AG04450 (cell line): ENCODE results near the gene RHEX. TPM values are rescaled to one million over a fixed set of nuclear protein-coding genes. Genes with fewer than 3 reads are reported as not detected.

ENCODE experiments used
- CTCF ChIA-PET: fragments of 300-600, 350-600 bp; formaldehyde crosslinking; extraction: SDS; loops from one replicate; lab custom pipeline; 2022; ENCODE audit warnings: antibody characterized with exemption, inconsistent platforms; lab: Charles Lee
- POLR2A ChIA-PET: fragments of 350-600 bp; formaldehyde crosslinking; extraction: SDS; loops from one replicate; lab custom pipeline; 2021; ENCODE audit warnings: antibody characterized with exemption, inconsistent platforms; lab: Yijun Ruan, JAX
- DNase-seq: peaks from one replicate; pipeline ENCODE4 v3.0.0-alpha.2; 2011; ENCODE audit warnings: low read depth, low spot score
- H3K27ac ChIP-seq: one replicate; pipeline ENCODE4 v1.5.1; 2012; ENCODE audit warnings: low read depth, low read length, control low read depth
- H3K27me3 ChIP-seq: one replicate; pipeline ENCODE4 v1.6.0; 2012; ENCODE audit warnings: low read length; ENCODE audit not compliant: control insufficient read depth, insufficient read depth
- H3K4me3 ChIP-seq: 2 replicates; pipeline ENCODE4 v1.5.1; 2011; ENCODE audit warnings: mild to moderate bottlenecking, low read depth, low read length, control low read depth
- H3K9me3 ChIP-seq: 2 replicates; pipeline ENCODE4 v1.5.1; 2012; ENCODE audit warnings: low read length; ENCODE audit not compliant: control insufficient read depth, insufficient read depth
- CTCF ChIP-seq: IDR thresholded peaks from 2 replicates; pipeline ENCODE4 v1.5.1; 2011; ENCODE audit warnings: low read depth, low read length, control low read depth, inconsistent platforms
- polyA plus RNA-seq: library from polyadenylated mRNA; depleted of rRNA; stranded (reverse); fragments of >200 nt; gene quantifications from 2 replicates; pipeline ENCODE4 v1.2.3, GENCODE V29; 2011

The RHEX gene
- polyA plus RNA-seq, 1 experiment: not detected

GRCh38 chr1:206133751-206134415, 80.9 kb downstream of the RHEX start:
- Histone ChIP-seq H3K27me3 (peaks cover 42% of the 10 kb centered on the region), H3K27ac (no peak overlapping the region), H3K9me3 (no peaks in the 10 kb centered on the region; the same call in 1 of the 2 replicates), H3K4me3 (no peak overlapping the region)
- POLR2A ChIA-PET: no interaction called here
- CTCF ChIA-PET: no interaction called here
- no peak for TF ChIP-seq CTCF
- no peak for DNase-seq

GRCh38 chr1:206135248-206135647, 82.3 kb downstream of the RHEX start:
- CTCF ChIA-PET: no interaction called here
- H3K27me3 ChIP-seq: peaks cover 40% of the 10 kb centered on the region
- TF ChIP-seq CTCF: no peak
- H3K4me3 ChIP-seq: no peak overlapping the region
- no peak for DNase-seq
- no peaks in the 10 kb centered on the region; the same call in 1 of the 2 replicates for H3K9me3 ChIP-seq
- POLR2A ChIA-PET: no interaction called here
- no peak overlapping the region for H3K27ac ChIP-seq

- no peaks in the 10 kb centered on the region; the same call in 1 of the 2 replicates for H3K9me3 ChIP-seq
- ChIA-PET CTCF (interaction anchor here (1.5 kb wide), 1 partner anchor 31 kb away, joined by 3 read pairs; no protein-coding TSS in a partner anchor), POLR2A (no interaction called here)
- DNase-seq: no peak
- TF ChIP-seq CTCF: no peak
- H3K27ac ChIP-seq: no peak overlapping the region
- H3K27me3 ChIP-seq: peaks cover 41% of the 10 kb centered on the region
- no peak overlapping the region for H3K4me3 ChIP-seq
Observed at GRCh38 chr1:206136241-206136640, 83.3 kb downstream of the RHEX start.

- POLR2A ChIA-PET: interaction anchor here (0.5 kb wide), 1 partner anchor 310 kb away, joined by 8 read pairs; no protein-coding TSS in a partner anchor
- peaks cover 58% of the 10 kb centered on the region for H3K27me3 ChIP-seq
- CTCF ChIA-PET: no interaction called here
Observed at GRCh38 chr1:206142011-206142410, 89.0 kb downstream of the RHEX start.

More at GRCh38 chr1:206142011-206142410, 89.0 kb downstream of the RHEX start:
- TF ChIP-seq CTCF: no peak
- Histone ChIP-seq H3K9me3 (no peaks in the 10 kb centered on the region; the same call in 1 of the 2 replicates), H3K4me3 (no peak overlapping the region), H3K27ac (no peak overlapping the region)
- no peak for DNase-seq
